NCI-H1694 treated with DMSO at 0.1 percent for 48 hours (cell line): ENCODE data around the gene FAM236D.
"Not testable (repeated sequence)": the region's sequence is repeated elsewhere in the genome, so short reads cannot be mapped to it uniquely, and the experiment has no call there.

ENCODE experiments used
- DNase-seq: peaks from one replicate; lab custom pipeline; 2025; lab: John Stamatoyannopoulos, UW

The FAM236D gene

GRCh38 chrX:72808110-72808509 lies at the start of gene FAM236D:
FAM236D (minus strand) TSS chrX:72808210; CDS start chrX:72808110, 100 bp downstream.
- not testable (repeated sequence) for DNase-seq

GRCh38 chrX:72837532-72837931 lies 29.5 kb upstream of the FAM236D start:
- not testable (repeated sequence) for DNase-seq

GRCh38 chrX:72830701-72831100 lies 22.7 kb upstream of the FAM236D start:
- DNase-seq: not testable (repeated sequence)

GRCh38 chrX:72790390-72790789 lies 17.6 kb downstream of the FAM236D start:
- DNase-seq: not testable (repeated sequence)

GRCh38 chrX:72788142-72788541 lies 19.9 kb downstream of the FAM236D start:
- DNase-seq: not testable (repeated sequence)

- DNase-seq: not testable (repeated sequence)
Observed at GRCh38 chrX:72783964-72784363, 24.0 kb downstream of the FAM236D start.

- not testable (repeated sequence) for DNase-seq
Observed at GRCh38 chrX:72783365-72783936, 24.6 kb downstream of the FAM236D start.

- DNase-seq: not testable (repeated sequence)
Observed at GRCh38 chrX:72782560-72782959, 25.4 kb downstream of the FAM236D start, which contains the start of gene FAM236B. FAM236B (minus strand) TSS chrX:72782660; CDS start chrX:72782560, 100 bp downstream.

GRCh38 chrX:72778146-72778545 lies 29.9 kb downstream of the FAM236D start:
- DNase-seq: not testable (repeated sequence)

- not testable (repeated sequence) for DNase-seq
Observed at GRCh38 chrX:72777467-72777790, 30.6 kb downstream of the FAM236D start.

GRCh38 chrX:72776653-72777466 lies 31.1 kb downstream of the FAM236D start, which contains the start of gene DMRTC1B:
DMRTC1B (plus strand) TSS chrX:72776890; CDS start chrX:72845136, 68,246 bp downstream.
- not testable (repeated sequence) for DNase-seq

- DNase-seq: not testable (repeated sequence)
Observed at GRCh38 chrX:72760454-72760853, 47.6 kb downstream of the FAM236D start.
